Measurements from ENCODE around the gene SLC25A14. TPM values are rescaled to one million over a fixed set of nuclear protein-coding genes. Genes with fewer than 3 reads are reported as not detected.

Gene SLC25A14
- total and polyA plus RNA-seq, 10 of the 15 experiments (the other 5 are each of a cell fraction or from before 2014, with no cell fraction given) = 7.6 to 17.0 (median 14.0) TPM

- Histone ChIP-seq H3K36me3 (ENCODE audit: control insufficient read depth in 2 of 2, insufficient read depth in 2 of 2, low read length in 1 of 2) (no peaks in the 10 kb centered on the region), H3K4me3 (no peak overlapping the region), H4K20me1 (ENCODE audit: control insufficient read depth, insufficient read depth) (no peaks in the 10 kb centered on the region), H2AFZ (ENCODE audit: control insufficient read depth, low read depth, low read length) (no peak overlapping the region), H3K27me3 (replicated peaks in 1 of 2; ENCODE audit: control insufficient read depth in 2 of 2, insufficient read depth in 2 of 2, low read length in 1 of 2) (0 out of 4 replicates have a peak, but pooled peaks cover 0 to 2% of the 10 kb centered on the region in 2 experiments), H3K4me2 (ENCODE audit: control insufficient read depth, insufficient read depth) (no peak overlapping the region), H3K9ac (ENCODE audit: control insufficient read depth, insufficient read depth, low read length) (no peak overlapping the region), H3K79me2 (ENCODE audit: control insufficient read depth, insufficient read depth, low read length) (no peaks in the 10 kb centered on the region), H3K9me3 (replicated peaks; ENCODE audit: control insufficient read depth, insufficient read depth, low read length) (no peaks in the 10 kb centered on the region), H3K4me1 (ENCODE audit: control insufficient read depth, insufficient read depth, low read length) (no peaks in the 10 kb centered on the region), H3K27ac (ENCODE audit: control insufficient read depth, insufficient read depth) (no peak overlapping the region)
- BruUV-seq (replicated peaks) = no TSS peak
- RAD21 ChIA-PET (ENCODE audit: unreplicated experiment) = interaction anchor here (1.0 kb wide), 1 partner anchor 522 kb away, joined by 3 read pairs; no protein-coding TSS in a partner anchor
- no peak for TF ChIP-seq ZNF384 (IDR thresholded peaks at IDR 0.05; ENCODE audit: borderline replicate concordance, low read depth, low read length)
- TF ChIP-seq DPF2 (IDR thresholded peaks at IDR 0.05) = no peak
- no peak for TF ChIP-seq GABPA (IDR thresholded peaks at IDR 0.05; ENCODE audit: low read depth)
- no peak for TF ChIP-seq ZBED1 (IDR thresholded peaks at IDR 0.05; ENCODE audit: borderline replicate concordance)
- no peak for TF ChIP-seq NFYB (IDR thresholded peaks at IDR 0.05; ENCODE audit: insufficient read depth, low read depth, low read length)
- TF ChIP-seq POLR2A (IDR thresholded peaks at IDR 0.05; ENCODE audit: low read depth, low read length) = no peak
- no peak for TF ChIP-seq IRF4 (IDR thresholded peaks at IDR 0.05; ENCODE audit: low read depth, low read length)
- no peak for TF ChIP-seq CREM (IDR thresholded peaks at IDR 0.05; ENCODE audit: low read depth)
- no peak for TF ChIP-seq CREB1 (IDR thresholded peaks at IDR 0.05; ENCODE audit: low read depth)
- no peak for TF ChIP-seq CTCF (IDR thresholded peaks at IDR 0.05 in 2 of 3, conservative IDR thresholded peaks at IDR 0.05 in 1 of 3; ENCODE audit: control insufficient read depth in 2 of 3, extremely low read depth in 1 of 3, insufficient read depth in 1 of 3, low read depth in 3 of 3, low read length in 3 of 3)
- TF ChIP-seq SUPT20H (IDR thresholded peaks at IDR 0.05; ENCODE audit: borderline replicate concordance, control insufficient read depth, low read depth, low read length) = no peak
- TF ChIP-seq FOXK2 (IDR thresholded peaks at IDR 0.05) = no peak
- no peak for TF ChIP-seq MLLT1 (IDR thresholded peaks at IDR 0.05)
- 25% methylated on average over 7 of the region's 7 CpGs for WGBS (ENCODE audit: insufficient coverage, insufficient replicate concordance, low lambda C conversion rate, missing lambda C conversion rate)
- FAIRE-seq = no peak
- in situ Hi-C loops (cut with MboI) = no loop called here
- SMC1A ChIA-PET (ENCODE audit: uncharacterized antibody, unreplicated experiment) = interaction anchor here (0.6 to 1.3 kb wide), 2 partner anchors 18 to 519 kb away, joined by 3 read pairs; no protein-coding TSS in a partner anchor
- ATAC-seq = no peak
- CTCF ChIA-PET = interaction anchor here (0.9 to 1.7 kb wide), 2 partner anchors 10 to 13 kb away, joined by 4 read pairs; partner anchors contain the start of gene GPR119
- no peak for DNase-seq (ENCODE audit: low read depth, low spot score)
- intact Hi-C loops (cut with micrococcal nuclease; ENCODE audit: unreplicated experiment) = no loop called here
- POLR2A ChIA-PET = no interaction called here
These were observed 55.6 kb downstream of the SLC25A14 start for GRCh38 chrX:130395341-130395740.

All from GM12878 (cell line).